K562 (cell line): ENCODE results near the gene P2RY11. TPM values are rescaled to one million over a fixed set of nuclear protein-coding genes. Genes with fewer than 3 reads are reported as not detected.

Experiments
- BACH1 ChIP-seq: fragments of 200-800 bp; sonication (Bioruptor generic); IDR thresholded peaks from 2 replicates; pipeline ENCODE4 v1.6.1; 2016; ENCODE audit warnings: missing genetic modification characterization, missing compliant biosample characterization
- CBX1 ChIP-seq: sonication (generic); IDR thresholded peaks from 2 replicates; pipeline ENCODE4 v1.6.1; 2016; ENCODE audit warnings: antibody characterized with exemption, low read depth, mild to moderate bottlenecking
- CBX3 ChIP-seq, 2 experiments: IDR thresholded peaks; 1 replicate in 1 of 2; 2 replicates in 1 of 2; pipeline ENCODE4 v1.6.1; 2012; ENCODE audit warnings: inconsistent platforms in 2 of 2, low read length in 2 of 2, borderline replicate concordance in 1 of 2, control low read depth in 1 of 2
- EHMT2 ChIP-seq: fragments of 450-650 bp; IDR thresholded peaks from 2 replicates; pipeline ENCODE4 v1.6.1; 2018; ENCODE audit warnings: antibody characterized with exemption
- JUN ChIP-seq, 2 experiments: sonication (generic) in 1 of 2; formaldehyde crosslinking in 1 of 2; IDR thresholded peaks; 2 replicates each; pipeline versions ENCODE4 v1.6.1 to v1.8.0; 2012 to 2022; ENCODE audit warnings: borderline replicate concordance in 2 of 2, mild to moderate bottlenecking in 2 of 2, improper control_type of control experiment in 1 of 2, low read depth in 1 of 2, low read length in 1 of 2, missing genetic modification reagents in 1 of 2
- MTA2 ChIP-seq: fragments of 450-650 bp; IDR thresholded peaks from 2 replicates; pipeline ENCODE4 v1.6.1; 2016; ENCODE audit warnings: low read depth
- PHB2 ChIP-seq: fragments of 450-650 bp; IDR thresholded peaks from 2 replicates; pipeline ENCODE4 v1.6.1; 2017; ENCODE audit warnings: low read depth
- PTTG1 ChIP-seq: fragments of 450-650 bp; IDR thresholded peaks from 2 replicates; pipeline ENCODE4 v1.6.1; 2016; ENCODE audit warnings: low read depth, mild to moderate bottlenecking, missing genetic modification characterization, missing compliant biosample characterization
- RAD51 ChIP-seq: fragments of 450-650 bp; IDR thresholded peaks from 2 replicates; pipeline ENCODE4 v1.7.1; 2016; ENCODE audit warnings: low read depth, mild to moderate bottlenecking, borderline replicate concordance
- RBBP5 ChIP-seq: fragments of 200-600 bp; sonication (generic); IDR thresholded peaks from 2 replicates; pipeline ENCODE4 v1.6.1; 2012; ENCODE audit warnings: borderline replicate concordance, mild to moderate bottlenecking, low read length, control low read depth, inconsistent platforms; ENCODE audit not compliant: insufficient read depth, poor library complexity, severe bottlenecking
- STAT5A ChIP-seq: IDR thresholded peaks from 2 replicates; pipeline ENCODE4 v1.6.1; 2012; ENCODE audit warnings: low read length, inconsistent platforms, borderline replicate concordance
- TOE1 ChIP-seq, 2 experiments: fragments of 450-650 bp in 1 of 2; sonication (generic) in 1 of 2; formaldehyde crosslinking in 1 of 2; IDR thresholded peaks; 2 replicates each; pipeline versions ENCODE4 v1.7.1 to v1.8.0; 2016 to 2022; ENCODE audit warnings: borderline replicate concordance in 2 of 2, mild to moderate bottlenecking in 2 of 2, antibody characterized with exemption in 1 of 2, inconsistent platforms in 1 of 2, low read depth in 1 of 2, missing genetic modification reagents in 1 of 2, moderate library complexity in 1 of 2
- U2AF2 ChIP-seq: fragments of 200-400 bp; formaldehyde crosslinking; optimal IDR thresholded peaks from 2 replicates; pipeline ENCODE3; 2017; ENCODE audit warnings: low read depth, mild to moderate bottlenecking, low read length
- ZFP30 ChIP-seq: fragments of 250-450 bp; sonication (Bioruptor Pico); IDR thresholded peaks from 2 replicates; pipeline ENCODE4 v1.8.0; 2022; ENCODE audit warnings: moderate library complexity, mild to moderate bottlenecking, inconsistent platforms, borderline replicate concordance
- polyA plus RNA-seq, 8 experiments: library from polyadenylated mRNA; depleted of rRNA in 4 of 8; stranded (reverse) in 5 of 8; unstranded in 3 of 8; fragments of >200 nt; fragmentation: Nextera tagmentation in 2 of 8; fragmentation: Illumina TruSeq in 1 of 8; extraction: Ambion mirVana in 2 of 8; extraction: Trizol in 1 of 8; gene quantifications; 2 replicates each; pipeline versions ENCODE4 v1.2.1 to v1.2.3, GENCODE V29; 2011 to 2014; ENCODE audit warnings: inconsistent platforms in 1 of 8, missing spikeins in 1 of 8
- total RNA-seq, 7 experiments: library from RNA; depleted of rRNA in 6 of 7; stranded (reverse); fragments of >200 nt in 6 of 7; fragmentation: Illumina TruSeq in 2 of 7; extraction: Trizol in 2 of 7; gene quantifications; 2 replicates each; pipeline versions ENCODE4 v1.2.1 to v1.2.3, GENCODE V29; 2011 to 2021; ENCODE audit warnings: low replicate concordance in 1 of 7
- TF ChIP-seq, protein P1 (sequence below): fragments of 250-450 bp; sonication (Bioruptor Pico); IDR thresholded peaks from 2 replicates; pipeline ENCODE4 v1.6.1; 2021; ENCODE audit warnings: mild to moderate bottlenecking
- TF ChIP-seq, protein P2 (sequence below): sonication (generic); formaldehyde crosslinking; IDR thresholded peaks from 2 replicates; pipeline ENCODE4 v1.8.0; 2023; ENCODE audit warnings: mild to moderate bottlenecking, missing genetic modification reagents
- TF ChIP-seq, protein P3 (sequence below): fragments of 450-650 bp; IDR thresholded peaks from 2 replicates; pipeline ENCODE4 v1.6.1; 2017; ENCODE audit warnings: antibody characterized with exemption, mild to moderate bottlenecking

P2RY11 gene
- total and polyA plus RNA-seq, 9 of the 15 experiments (the other 6 are each of a cell fraction or from before 2014, with no cell fraction given) = 0.03 to 10.1 (median 1.5) TPM

DNA sequence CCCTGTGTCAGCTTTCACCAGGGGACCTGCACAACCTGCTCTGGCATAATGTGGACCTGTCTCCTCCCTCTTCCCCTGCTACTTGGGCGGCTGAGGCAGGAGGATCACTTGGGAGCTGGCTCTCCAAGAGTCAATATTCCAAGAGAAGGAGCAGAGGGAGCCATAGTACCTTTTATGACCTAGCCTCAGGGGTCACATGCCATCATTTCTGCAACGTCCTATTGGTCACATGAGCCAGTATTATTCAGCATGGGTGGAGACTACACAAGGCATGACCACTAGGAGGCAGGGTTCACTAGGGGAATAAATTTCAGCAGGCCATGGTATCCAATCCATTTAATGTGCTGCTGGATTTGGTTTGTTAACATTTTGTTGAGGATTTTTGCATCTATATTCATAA lies 37.3 kb upstream of the P2RY11 start (continued):
- peak in 1 of 2 experiments; percentile 95; a peak in 2 of 3 replicates for TF ChIP-seq CBX3 (IDR thresholded peaks at IDR 0.05; ENCODE audit: borderline replicate concordance in 1 of 2, low read length in 2 of 2)
- no peak for TF ChIP-seq ZFP30 (CRISPR knock-in tag)
- TF ChIP-seq CBX1 = peak; percentile 66; the same call in 1 of the 2 replicates
- peak; percentile 68; the same call in 1 of the 2 replicates for TF ChIP-seq TOE1 (IDR thresholded peaks at IDR 0.05; ENCODE audit: borderline replicate concordance)
- no peak for TF ChIP-seq TOE1 (CRISPR knock-in tag; IDR thresholded peaks at IDR 0.05; ENCODE audit: borderline replicate concordance, low read depth)
- no peak for TF ChIP-seq U2AF2
- TF ChIP-seq PHB2 = no peak
- TF ChIP-seq, protein P1, sequence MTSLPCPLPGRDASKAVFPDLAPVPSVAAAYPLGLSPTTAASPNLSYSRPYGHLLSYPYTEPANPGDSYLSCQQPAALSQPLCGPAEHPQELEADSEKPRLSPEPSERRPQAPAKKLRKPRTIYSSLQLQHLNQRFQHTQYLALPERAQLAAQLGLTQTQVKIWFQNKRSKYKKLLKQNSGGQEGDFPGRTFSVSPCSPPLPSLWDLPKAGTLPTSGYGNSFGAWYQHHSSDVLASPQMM (CRISPR knock-in tag) = no peak
- TF ChIP-seq, protein P2, sequence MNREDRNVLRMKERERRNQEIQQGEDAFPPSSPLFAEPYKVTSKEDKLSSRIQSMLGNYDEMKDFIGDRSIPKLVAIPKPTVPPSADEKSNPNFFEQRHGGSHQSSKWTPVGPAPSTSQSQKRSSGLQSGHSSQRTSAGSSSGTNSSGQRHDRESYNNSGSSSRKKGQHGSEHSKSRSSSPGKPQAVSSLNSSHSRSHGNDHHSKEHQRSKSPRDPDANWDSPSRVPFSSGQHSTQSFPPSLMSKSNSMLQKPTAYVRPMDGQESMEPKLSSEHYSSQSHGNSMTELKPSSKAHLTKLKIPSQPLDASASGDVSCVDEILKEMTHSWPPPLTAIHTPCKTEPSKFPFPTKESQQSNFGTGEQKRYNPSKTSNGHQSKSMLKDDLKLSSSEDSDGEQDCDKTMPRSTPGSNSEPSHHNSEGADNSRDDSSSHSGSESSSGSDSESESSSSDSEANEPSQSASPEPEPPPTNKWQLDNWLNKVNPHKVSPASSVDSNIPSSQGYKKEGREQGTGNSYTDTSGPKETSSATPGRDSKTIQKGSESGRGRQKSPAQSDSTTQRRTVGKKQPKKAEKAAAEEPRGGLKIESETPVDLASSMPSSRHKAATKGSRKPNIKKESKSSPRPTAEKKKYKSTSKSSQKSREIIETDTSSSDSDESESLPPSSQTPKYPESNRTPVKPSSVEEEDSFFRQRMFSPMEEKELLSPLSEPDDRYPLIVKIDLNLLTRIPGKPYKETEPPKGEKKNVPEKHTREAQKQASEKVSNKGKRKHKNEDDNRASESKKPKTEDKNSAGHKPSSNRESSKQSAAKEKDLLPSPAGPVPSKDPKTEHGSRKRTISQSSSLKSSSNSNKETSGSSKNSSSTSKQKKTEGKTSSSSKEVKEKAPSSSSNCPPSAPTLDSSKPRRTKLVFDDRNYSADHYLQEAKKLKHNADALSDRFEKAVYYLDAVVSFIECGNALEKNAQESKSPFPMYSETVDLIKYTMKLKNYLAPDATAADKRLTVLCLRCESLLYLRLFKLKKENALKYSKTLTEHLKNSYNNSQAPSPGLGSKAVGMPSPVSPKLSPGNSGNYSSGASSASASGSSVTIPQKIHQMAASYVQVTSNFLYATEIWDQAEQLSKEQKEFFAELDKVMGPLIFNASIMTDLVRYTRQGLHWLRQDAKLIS (CRISPR knock-in tag) = no peak
- TF ChIP-seq, protein P3, sequence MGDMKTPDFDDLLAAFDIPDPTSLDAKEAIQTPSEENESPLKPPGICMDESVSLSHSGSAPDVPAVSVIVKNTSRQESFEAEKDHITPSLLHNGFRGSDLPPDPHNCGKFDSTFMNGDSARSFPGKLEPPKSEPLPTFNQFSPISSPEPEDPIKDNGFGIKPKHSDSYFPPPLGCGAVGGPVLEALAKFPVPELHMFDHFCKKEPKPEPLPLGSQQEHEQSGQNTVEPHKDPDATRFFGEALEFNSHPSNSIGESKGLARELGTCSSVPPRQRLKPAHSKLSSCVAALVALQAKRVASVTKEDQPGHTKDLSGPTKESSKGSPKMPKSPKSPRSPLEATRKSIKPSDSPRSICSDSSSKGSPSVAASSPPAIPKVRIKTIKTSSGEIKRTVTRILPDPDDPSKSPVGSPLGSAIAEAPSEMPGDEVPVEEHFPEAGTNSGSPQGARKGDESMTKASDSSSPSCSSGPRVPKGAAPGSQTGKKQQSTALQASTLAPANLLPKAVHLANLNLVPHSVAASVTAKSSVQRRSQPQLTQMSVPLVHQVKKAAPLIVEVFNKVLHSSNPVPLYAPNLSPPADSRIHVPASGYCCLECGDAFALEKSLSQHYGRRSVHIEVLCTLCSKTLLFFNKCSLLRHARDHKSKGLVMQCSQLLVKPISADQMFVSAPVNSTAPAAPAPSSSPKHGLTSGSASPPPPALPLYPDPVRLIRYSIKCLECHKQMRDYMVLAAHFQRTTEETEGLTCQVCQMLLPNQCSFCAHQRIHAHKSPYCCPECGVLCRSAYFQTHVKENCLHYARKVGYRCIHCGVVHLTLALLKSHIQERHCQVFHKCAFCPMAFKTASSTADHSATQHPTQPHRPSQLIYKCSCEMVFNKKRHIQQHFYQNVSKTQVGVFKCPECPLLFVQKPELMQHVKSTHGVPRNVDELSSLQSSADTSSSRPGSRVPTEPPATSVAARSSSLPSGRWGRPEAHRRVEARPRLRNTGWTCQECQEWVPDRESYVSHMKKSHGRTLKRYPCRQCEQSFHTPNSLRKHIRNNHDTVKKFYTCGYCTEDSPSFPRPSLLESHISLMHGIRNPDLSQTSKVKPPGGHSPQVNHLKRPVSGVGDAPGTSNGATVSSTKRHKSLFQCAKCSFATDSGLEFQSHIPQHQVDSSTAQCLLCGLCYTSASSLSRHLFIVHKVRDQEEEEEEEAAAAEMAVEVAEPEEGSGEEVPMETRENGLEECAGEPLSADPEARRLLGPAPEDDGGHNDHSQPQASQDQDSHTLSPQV = no peak
- TF ChIP-seq JUN (IDR thresholded peaks at IDR 0.05; ENCODE audit: borderline replicate concordance, low read depth, low read length) = 0 out of 2 replicates have a peak, but pooled peaks have one; percentile 26
- TF ChIP-seq JUN (CRISPR knock-in tag; IDR thresholded peaks at IDR 0.05; ENCODE audit: borderline replicate concordance) = no peak
- no peak for TF ChIP-seq EHMT2
- peak; percentile 89 for TF ChIP-seq RAD51
- no peak for TF ChIP-seq STAT5A
- TF ChIP-seq RBBP5 = no peak
- TF ChIP-seq PTTG1 (tag) = no peak
- TF ChIP-seq BACH1 = no peak
- TF ChIP-seq MTA2 = no peak
